ENCODE measurements around the gene SMYD3. TPM values are rescaled to one million over a fixed set of nuclear protein-coding genes. Genes with fewer than 3 reads are reported as not detected.

Gene SMYD3
- total and polyA plus RNA-seq, 2 donors (not counting 3 experiments of a cell fraction or from before 2014, with no cell fraction given) = 16.0 to 32.1 TPM

DNA sequence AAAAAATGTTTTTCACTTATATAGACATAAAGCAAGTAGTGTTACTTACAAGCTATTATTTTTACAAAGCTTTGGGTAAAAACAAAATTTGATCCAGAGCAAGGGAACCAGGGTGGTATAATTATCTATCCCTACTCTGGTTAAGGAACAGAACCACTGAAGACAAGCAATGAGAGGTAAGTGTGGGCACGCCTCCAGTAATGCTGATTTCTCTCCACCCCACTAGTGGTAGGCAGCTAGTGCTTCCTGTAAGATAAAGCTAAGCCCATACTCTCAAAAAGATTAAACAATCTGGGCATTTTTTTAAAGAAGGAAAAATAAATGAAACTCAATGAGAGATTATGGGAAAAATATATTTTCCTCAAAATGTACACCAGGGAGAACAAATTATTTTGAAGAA is 36.9 kb upstream of the SMYD3 start:
- POLR2A ChIA-PET = no interaction called here
- H3K9me1 ChIP-seq (replicated peaks; ENCODE audit: control insufficient read depth, extremely low read depth, insufficient read depth, low read length) = no peaks in the 10 kb centered on the region
- no peak overlapping the region for H3K4me3 ChIP-seq (replicated peaks in 1 of 3; ENCODE audit: insufficient read depth in 1 of 3, low read depth in 1 of 3, low read length in 3 of 3)
- no peaks in the 10 kb centered on the region for H3K9me3 ChIP-seq (replicated peaks; ENCODE audit: control insufficient read depth, insufficient read depth, low read length)
- DNase-seq (ENCODE audit: low read depth, low spot score) (no peak), FAIRE-seq (no peak)
- dilution Hi-C loops (cut with MboI; ENCODE audit: extremely low pct_ligation_motif_present, low sequenced_read_pairs) (no loop called here), intact Hi-C loops (cut with micrococcal nuclease) (no loop called here)
- H3K9ac ChIP-seq (replicated peaks; ENCODE audit: extremely low read depth, insufficient read depth, low read length) = no peak overlapping the region
- H3K4me1 ChIP-seq (ENCODE audit: control insufficient read depth, extremely low read depth, insufficient read depth, low read length) = no peaks in the 10 kb centered on the region
- H3K27me3 ChIP-seq (ENCODE audit: control insufficient read depth in 2 of 2, insufficient read depth in 2 of 2, low read length in 2 of 2) = no peaks in the 10 kb centered on the region
- no peak overlapping the region for H3K4me2 ChIP-seq (ENCODE audit: insufficient read depth, low read length)
- H4K20me1 ChIP-seq (replicated peaks; ENCODE audit: control insufficient read depth, extremely low read depth, insufficient read depth, low read length) = no peaks in the 10 kb centered on the region
- TF ChIP-seq JUN (IDR thresholded peaks at IDR 0.05; ENCODE audit: borderline replicate concordance, insufficient read depth, insufficient read length, low read depth) = no peak
- TF ChIP-seq, protein P1, sequence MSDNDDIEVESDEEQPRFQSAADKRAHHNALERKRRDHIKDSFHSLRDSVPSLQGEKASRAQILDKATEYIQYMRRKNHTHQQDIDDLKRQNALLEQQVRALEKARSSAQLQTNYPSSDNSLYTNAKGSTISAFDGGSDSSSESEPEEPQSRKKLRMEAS (IDR thresholded peaks at IDR 0.05; ENCODE audit: insufficient read depth, insufficient read length) = no peak
- no peak for TF ChIP-seq GATA2 (IDR thresholded peaks at IDR 0.05; ENCODE audit: insufficient read depth, insufficient read length, low read depth, low read length)
- TF ChIP-seq, protein P2, sequence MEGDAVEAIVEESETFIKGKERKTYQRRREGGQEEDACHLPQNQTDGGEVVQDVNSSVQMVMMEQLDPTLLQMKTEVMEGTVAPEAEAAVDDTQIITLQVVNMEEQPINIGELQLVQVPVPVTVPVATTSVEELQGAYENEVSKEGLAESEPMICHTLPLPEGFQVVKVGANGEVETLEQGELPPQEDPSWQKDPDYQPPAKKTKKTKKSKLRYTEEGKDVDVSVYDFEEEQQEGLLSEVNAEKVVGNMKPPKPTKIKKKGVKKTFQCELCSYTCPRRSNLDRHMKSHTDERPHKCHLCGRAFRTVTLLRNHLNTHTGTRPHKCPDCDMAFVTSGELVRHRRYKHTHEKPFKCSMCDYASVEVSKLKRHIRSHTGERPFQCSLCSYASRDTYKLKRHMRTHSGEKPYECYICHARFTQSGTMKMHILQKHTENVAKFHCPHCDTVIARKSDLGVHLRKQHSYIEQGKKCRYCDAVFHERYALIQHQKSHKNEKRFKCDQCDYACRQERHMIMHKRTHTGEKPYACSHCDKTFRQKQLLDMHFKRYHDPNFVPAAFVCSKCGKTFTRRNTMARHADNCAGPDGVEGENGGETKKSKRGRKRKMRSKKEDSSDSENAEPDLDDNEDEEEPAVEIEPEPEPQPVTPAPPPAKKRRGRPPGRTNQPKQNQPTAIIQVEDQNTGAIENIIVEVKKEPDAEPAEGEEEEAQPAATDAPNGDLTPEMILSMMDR (IDR thresholded peaks at IDR 0.05; ENCODE audit: extremely low read depth in 1 of 2, insufficient read depth in 1 of 2, low read depth in 1 of 2, low read length in 2 of 2) = no peak
- TF ChIP-seq POLR2A (IDR thresholded peaks at IDR 0.05; ENCODE audit: low read depth, low read length) = no peak
- no peak for TF ChIP-seq FOS (IDR thresholded peaks at IDR 0.05; ENCODE audit: borderline replicate concordance, insufficient read depth, low read length)
- TF ChIP-seq MYC (IDR thresholded peaks at IDR 0.05; ENCODE audit: low read depth, low read length) = no peak
- TF ChIP-seq POLR2AphosphoS5 (IDR thresholded peaks at IDR 0.05; ENCODE audit: insufficient read depth, low read depth, low read length) = no peak
- H3K27ac ChIP-seq (ENCODE audit: insufficient read depth, low read depth, low read length) = no peak overlapping the region
- BruUV-seq (replicated peaks) = no TSS peak
- no peak overlapping the region for H2AFZ ChIP-seq (ENCODE audit: low read depth, low read length)
- H3K36me3 ChIP-seq (ENCODE audit: control insufficient read depth in 2 of 2, extremely low read depth in 1 of 2, insufficient read depth in 2 of 2, low read length in 2 of 2) = peaks cover 6% of the 10 kb centered on the region in 2 experiments
- CTCF ChIA-PET = interaction anchor here (1.1 kb wide), 1 partner anchor 46 kb away, joined by 3 read pairs; no protein-coding TSS in a partner anchor
- H3K79me2 ChIP-seq (ENCODE audit: control insufficient read depth, insufficient read depth, low read length) = no peaks in the 10 kb centered on the region
